HCT116 (cell line): ENCODE results near the gene SPATA33. TPM values are rescaled to one million over a fixed set of nuclear protein-coding genes. Genes with fewer than 3 reads are reported as not detected.

Experiments
- ATAC-seq: fragments of 200-7000 bp; cut with Tn5 transposase; 2 replicates; pipeline ENCODE4 v1.9.1; 2020; ENCODE audit warnings: mild to moderate bottlenecking, moderate library complexity
- BruUV-seq: library from RNA; stranded (reverse); fragments of 400-500 nt; replicated peaks from 2 replicates; lab custom pipeline; 2021; lab: Mats Ljungman, UMichigan
- CTCF ChIA-PET: fragments of 300-600 bp; sonication (Branson Sonifier 250); formaldehyde crosslinking; loops from one replicate; lab custom pipeline; 2021; ENCODE audit warnings: antibody characterized with exemption; lab: Charles Lee
- POLR2A ChIA-PET: fragments of 300-600, 350-600 bp; sonication (Branson Sonifier 250); formaldehyde crosslinking; loops from one replicate; lab custom pipeline; 2021; ENCODE audit warnings: antibody characterized with exemption; lab: Charles Lee
- RAD21 ChIA-PET, 2 experiments: fragments of 300-600 bp; sonication (Branson Sonifier 250); formaldehyde crosslinking; loops; one replicate each; lab custom pipeline; 2023; ENCODE audit warnings: low total read pairs in 2 of 2; ENCODE audit not compliant: uncharacterized antibody in 2 of 2, unreplicated experiment in 2 of 2, low non-redundant PET in 1 of 2; lab: Charles Lee
- DNase-seq: peaks from one replicate; pipeline ENCODE4 v3.0.0-alpha.2; 2010; ENCODE audit warnings: low read depth, low spot score
- H2AFZ ChIP-seq: fragments of 200-600 bp; shearing (Covaris generic), sonication (generic); 2 replicates; pipeline ENCODE4 v1.6.1; 2017; ENCODE audit warnings: low read depth, mixed run types, mixed read lengths, antibody characterized with exemption, low read length; ENCODE audit not compliant: poor library complexity, severe bottlenecking
- H3K27ac ChIP-seq: 2 replicates; pipeline ENCODE4 v1.5.1; 2012; ENCODE audit warnings: low read depth, low read length
- H3K27me3 ChIP-seq: fragments of 200-600 bp; sonication (generic); 2 replicates; pipeline ENCODE4 v1.6.1; 2016; ENCODE audit warnings: mixed run types, low read length, mixed read lengths; ENCODE audit not compliant: insufficient read depth
- H3K36me3 ChIP-seq, 2 experiments: fragments of 200-500 bp in 1 of 2; fragments of 200-600 bp in 1 of 2; sonication (Bioruptor generic) in 1 of 2; sonication (generic) in 1 of 2; 2 replicates each; pipeline versions ENCODE4 v1.5.1 to v1.6.1; 2014 to 2016; ENCODE audit warnings: low read length in 2 of 2, inconsistent platforms in 1 of 2, mixed read lengths in 1 of 2, mixed run types in 1 of 2; ENCODE audit not compliant: insufficient read depth in 2 of 2, control insufficient read depth in 1 of 2
- H3K4me1 ChIP-seq, 2 experiments: fragments of 200-600 bp in 1 of 2; sonication (generic) in 1 of 2; 2 replicates each; pipeline versions ENCODE4 v1.5.1 to v1.6.1; 2012 to 2017; ENCODE audit warnings: low read length in 2 of 2, inconsistent platforms in 1 of 2, mild to moderate bottlenecking in 1 of 2, mixed read lengths in 1 of 2, mixed run types in 1 of 2, moderate library complexity in 1 of 2; ENCODE audit not compliant: insufficient read depth in 2 of 2, control insufficient read depth in 1 of 2
- H3K4me2 ChIP-seq: fragments of 200-600 bp; sonication (generic); 2 replicates; pipeline ENCODE4 v1.6.1; 2017; ENCODE audit warnings: mixed run types, low read length, mixed read lengths
- H3K4me3 ChIP-seq, 2 experiments: fragments of 200-600 bp in 1 of 2; sonication (generic) in 1 of 2; replicated peaks in 1 of 2; 2 replicates each; pipeline ENCODE4 v1.5.1; 2011 to 2016; ENCODE audit warnings: low read length in 2 of 2, control low read depth in 1 of 2, low read depth in 1 of 2, mild to moderate bottlenecking in 1 of 2, mixed read lengths in 1 of 2, mixed run types in 1 of 2
- H3K79me2 ChIP-seq: fragments of 200-600 bp; sonication (generic); 2 replicates; pipeline ENCODE4 v1.6.1; 2017; ENCODE audit warnings: mild to moderate bottlenecking, mixed run types, low read length, moderate library complexity, mixed read lengths; ENCODE audit not compliant: insufficient read depth
- H3K9ac ChIP-seq: fragments of 200-600 bp; sonication (generic); 2 replicates; pipeline ENCODE4 v1.6.1; 2016; ENCODE audit warnings: low read length, mixed read lengths
- H3K9me2 ChIP-seq: fragments of 200-600 bp; sonication (generic), shearing (Covaris generic); 2 replicates; pipeline ENCODE4 v1.6.1; 2017; ENCODE audit warnings: mixed run types, mild to moderate bottlenecking, moderate library complexity; ENCODE audit not compliant: insufficient read depth
- H3K9me3 ChIP-seq, 2 experiments: fragments of 200-500 bp in 1 of 2; fragments of 200-600 bp in 1 of 2; sonication (Bioruptor generic) in 1 of 2; sonication (generic) in 1 of 2; 2 replicates each; pipeline ENCODE4 v1.6.1; 2014 to 2017; ENCODE audit warnings: low read length in 2 of 2, mixed read lengths in 2 of 2, inconsistent platforms in 1 of 2, low read depth in 1 of 2, mild to moderate bottlenecking in 1 of 2, mixed run types in 1 of 2, moderate library complexity in 1 of 2; ENCODE audit not compliant: control insufficient read depth in 1 of 2, insufficient read depth in 1 of 2
- H4K20me1 ChIP-seq: fragments of 200-600 bp; sonication (generic), shearing (Covaris generic); 2 replicates; pipeline ENCODE4 v1.6.1; 2017; ENCODE audit warnings: mixed run types, mild to moderate bottlenecking, moderate library complexity; ENCODE audit not compliant: insufficient read depth
- ATF3 ChIP-seq: IDR thresholded peaks from 2 replicates; pipeline ENCODE4 v1.6.1; 2012
- CEBPB ChIP-seq: IDR thresholded peaks from 2 replicates; pipeline ENCODE4 v1.6.1; 2012; ENCODE audit warnings: low read depth
- EGR1 ChIP-seq: IDR thresholded peaks from 2 replicates; pipeline ENCODE4 v1.6.1; 2012; ENCODE audit warnings: low read depth
- FOSL1 ChIP-seq: IDR thresholded peaks from 2 replicates; pipeline ENCODE4 v1.6.1; 2012; ENCODE audit warnings: low read depth
- SIN3A ChIP-seq: IDR thresholded peaks from 2 replicates; pipeline ENCODE4 v1.6.1; 2012; ENCODE audit warnings: low read depth
- SRF ChIP-seq: IDR thresholded peaks from 2 replicates; pipeline ENCODE4 v1.6.1; 2012; ENCODE audit warnings: low read depth
- ZBTB33 ChIP-seq: IDR thresholded peaks from 2 replicates; pipeline ENCODE4 v1.6.1; 2011; ENCODE audit warnings: mild to moderate bottlenecking, low read length, moderate library complexity; ENCODE audit not compliant: insufficient replicate concordance; ENCODE audit errors: extremely low read depth
- ZFX ChIP-seq: fragments of 450-650 bp; IDR thresholded peaks from 2 replicates; pipeline ENCODE4 v1.6.1; 2017
- intact Hi-C: fragments of 100-400 bp; cut with micrococcal nuclease; formaldehyde crosslinking; loops from 2 replicates; pipeline ENCODE4 v1.10.0; 2022
- total RNA-seq: library from RNA; stranded (reverse); gene quantifications from one replicate; pipeline ENCODE4 v1.2.1, GENCODE V29; 2021; ENCODE audit not compliant: unreplicated experiment

Gene SPATA33
- total RNA-seq, 1 experiment from 2014 or later: 24.9 TPM

GRCh38 chr16:89616623-89617022, 41.0 kb upstream of the SPATA33 start:
- ATAC-seq: peak; percentile 9; the same call in 1 of the 2 replicates
- no peaks in the 10 kb centered on the region for H3K36me3 ChIP-seq
- H3K9ac ChIP-seq: no peak overlapping the region
- BruUV-seq: no TSS peak
- no peak overlapping the region for H3K4me3 ChIP-seq
- H3K4me1 ChIP-seq: peaks cover 7 to 15% of the 10 kb centered on the region in 2 experiments; a peak in 3 of 4 replicates
- TF ChIP-seq SIN3A (no peak), ATF3 (no peak), ZFX (no peak), FOSL1 (no peak), SRF (no peak), ZBTB33 (no peak)
- intact Hi-C loops: no loop called here
- H3K79me2 ChIP-seq: no peaks in the 10 kb centered on the region
- no peak for DNase-seq
- ChIA-PET CTCF (no interaction called here), POLR2A (no interaction called here), RAD21 (no interaction called here)
- no peaks in the 10 kb centered on the region for H4K20me1 ChIP-seq
- H3K9me2 ChIP-seq: no peaks in the 10 kb centered on the region
- H3K9me3 ChIP-seq: no peaks in the 10 kb centered on the region
- no peaks in the 10 kb centered on the region for H3K27me3 ChIP-seq
- H3K4me2 ChIP-seq: peak overlapping the region; percentile 17; the same call in 1 of the 2 replicates
- no peak overlapping the region for H2AFZ ChIP-seq
- peak overlapping the region; percentile 41 for H3K27ac ChIP-seq

DNA sequence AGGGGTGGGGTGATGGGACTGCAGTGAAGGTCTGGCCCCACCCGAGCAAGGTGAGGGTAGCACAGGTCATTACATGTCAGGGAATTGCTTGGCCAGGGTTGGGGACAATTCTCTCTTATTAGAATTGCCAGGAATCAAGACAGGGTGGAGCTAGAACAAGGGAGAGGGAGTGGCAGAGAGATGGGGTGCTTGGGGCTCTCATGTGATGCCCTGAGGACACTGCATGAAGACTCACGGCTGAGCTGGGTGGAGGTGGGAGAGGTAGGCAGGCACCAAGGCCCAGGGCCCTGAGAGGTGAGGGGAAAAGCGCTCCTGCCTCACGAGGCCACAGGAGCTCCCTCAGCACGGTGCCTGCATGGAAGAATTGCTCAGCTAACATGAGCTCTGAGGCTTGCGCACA, 40.6 kb upstream of the SPATA33 start:
- CTCF ChIA-PET: interaction anchor here (0.9 to 1.6 kb wide), 2 partner anchors 15 to 24 kb away, joined by 3 to 4 read pairs; no protein-coding TSS in a partner anchor
- ATAC-seq: 0 out of 2 replicates have a peak, but pooled peaks have one; percentile 18
- no peak for DNase-seq

More for the DNA sequence above, 40.6 kb upstream of the SPATA33 start:
- Histone ChIP-seq H3K27me3 (no peaks in the 10 kb centered on the region), H3K4me1 (peaks cover 7 to 15% of the 10 kb centered on the region in 2 experiments; a peak in 3 of 4 replicates), H3K27ac (peak overlapping the region; percentile 41), H3K9me3 (no peaks in the 10 kb centered on the region), H2AFZ (no peak overlapping the region), H4K20me1 (no peaks in the 10 kb centered on the region), H3K4me3 (no peak overlapping the region), H3K9ac (no peak overlapping the region), H3K79me2 (no peaks in the 10 kb centered on the region), H3K9me2 (no peaks in the 10 kb centered on the region), H3K36me3 (no peaks in the 10 kb centered on the region), H3K4me2 (peak overlapping the region; percentile 17; the same call in 1 of the 2 replicates)
- no TSS peak for BruUV-seq
- intact Hi-C loops: no loop called here
- RAD21 ChIA-PET: interaction anchor here in 1 of 2 experiments (1.3 kb wide), 1 partner anchor 15 kb away, joined by 3 read pairs; no protein-coding TSS in a partner anchor
- POLR2A ChIA-PET: no interaction called here
- TF ChIP-seq EGR1: no peak
- no peak for TF ChIP-seq CEBPB
- no peak for TF ChIP-seq FOSL1
